Neural cell (in vitro differentiated cells): ENCODE data around the gene QPCTL. TPM values are rescaled to one million over a fixed set of nuclear protein-coding genes. Genes with fewer than 3 reads are reported as not detected.
A peak's percentile ranks its signal among the peaks of the same experiment; 100 is the strongest.

ENCODE experiments used
- H2AFZ ChIP-seq: fragments of 200-600, 300-800 bp; sonication (generic), shearing (Covaris generic); 2 replicates; pipeline ENCODE4 v1.6.0; 2014; ENCODE audit warnings: low read depth, mild to moderate bottlenecking, antibody characterized with exemption, low read length, moderate library complexity
- H3F3A ChIP-seq: fragments of 200-600 bp; shearing (Covaris generic); 2 replicates; pipeline ENCODE4 v1.6.1; 2016; ENCODE audit warnings: mild to moderate bottlenecking, moderate library complexity, mixed read lengths, antibody characterized with exemption, low read length; ENCODE audit not compliant: insufficient read depth, poor library complexity, severe bottlenecking
- H3K27ac ChIP-seq: fragments of 200-600, 300-800 bp; sonication (generic), shearing (Covaris generic); 2 replicates; pipeline ENCODE4 v1.5.1; 2014; ENCODE audit warnings: mild to moderate bottlenecking, low read length, moderate library complexity
- H3K27me3 ChIP-seq: fragments of 300-800, 200-600 bp; sonication (generic), shearing (Covaris generic); 2 replicates; pipeline ENCODE4 v1.6.0; 2014; ENCODE audit warnings: mild to moderate bottlenecking, low read depth, low read length, moderate library complexity; ENCODE audit not compliant: insufficient read depth
- H3K36me3 ChIP-seq: fragments of 300-800, 200-600 bp; sonication (generic), shearing (Covaris generic); 2 replicates; pipeline ENCODE4 v1.5.1; 2014; ENCODE audit warnings: mild to moderate bottlenecking, antibody characterized with exemption, low read length, moderate library complexity; ENCODE audit not compliant: insufficient read depth
- H3K4me2 ChIP-seq: fragments of 300-800, 200-600 bp; sonication (generic), shearing (Covaris generic); 2 replicates; pipeline ENCODE4 v1.6.0; 2014; ENCODE audit warnings: mild to moderate bottlenecking, low read length
- H3K4me3 ChIP-seq: fragments of 300-800, 200-600 bp; sonication (generic), shearing (Covaris generic); 2 replicates; pipeline ENCODE4 v1.5.1; 2014; ENCODE audit warnings: mild to moderate bottlenecking, low read length, moderate library complexity
- H3K79me2 ChIP-seq: fragments of 200-600 bp; shearing (Covaris generic); replicated peaks from 2 replicates; pipeline ENCODE4 v1.6.0; 2014; ENCODE audit warnings: mild to moderate bottlenecking, low read length, moderate library complexity; ENCODE audit not compliant: insufficient read depth
- H3K9ac ChIP-seq: fragments of 300-800, 200-600 bp; sonication (generic), shearing (Covaris generic); 2 replicates; pipeline ENCODE4 v1.6.1; 2016; ENCODE audit warnings: mild to moderate bottlenecking, low read length, mixed read lengths
- H3K9me2 ChIP-seq: fragments of 200-600 bp; shearing (Covaris generic); 2 replicates; pipeline ENCODE4 v1.6.1; 2016; ENCODE audit warnings: mild to moderate bottlenecking, low read length, mixed read lengths; ENCODE audit not compliant: insufficient read depth
- H3K9me3 ChIP-seq: fragments of 200-600, 300-800 bp; sonication (generic), shearing (Covaris generic); 2 replicates; pipeline ENCODE4 v1.6.1; 2016; ENCODE audit warnings: mild to moderate bottlenecking, mixed run types, low read length, moderate library complexity, mixed read lengths
- H4K20me1 ChIP-seq: fragments of 200-600 bp; shearing (Covaris generic); 2 replicates; pipeline ENCODE4 v1.6.1; 2016; ENCODE audit warnings: mild to moderate bottlenecking, mixed run types; ENCODE audit not compliant: insufficient read depth
- EP300 ChIP-seq: fragments of 450-650 bp; conservative IDR thresholded peaks from 2 replicates; pipeline ENCODE4 v1.6.1; 2014; ENCODE audit warnings: antibody characterized with exemption, mild to moderate bottlenecking, moderate library complexity; ENCODE audit not compliant: poor library complexity, severe bottlenecking
- EZH2 ChIP-seq: fragments of 200-600, 300-800 bp; shearing (Covaris generic), sonication (generic); IDR thresholded peaks from 2 replicates; pipeline ENCODE4 v1.6.1; 2014; ENCODE audit warnings: antibody characterized with exemption, low read length, borderline replicate concordance, mild to moderate bottlenecking; ENCODE audit not compliant: insufficient read depth, poor library complexity, severe bottlenecking
- MXI1 ChIP-seq: fragments of 450-650 bp; conservative IDR thresholded peaks from 2 replicates; pipeline ENCODE4 v1.6.1; 2014; ENCODE audit warnings: antibody characterized with exemption, mild to moderate bottlenecking; ENCODE audit not compliant: poor library complexity, severe bottlenecking
- POLR2AphosphoS5 ChIP-seq: IDR thresholded peaks from 2 replicates; pipeline ENCODE4 v1.6.1; 2012
- RAD21 ChIP-seq: fragments of 450-650 bp; conservative IDR thresholded peaks from 2 replicates; pipeline ENCODE4 v1.6.1; 2014; ENCODE audit warnings: antibody characterized with exemption, mild to moderate bottlenecking, moderate library complexity
- SMC3 ChIP-seq: fragments of 450-650 bp; conservative IDR thresholded peaks from 2 replicates; pipeline ENCODE4 v1.6.1; 2014; ENCODE audit warnings: antibody characterized with exemption, mild to moderate bottlenecking, moderate library complexity; ENCODE audit not compliant: poor library complexity
- TAF1 ChIP-seq: IDR thresholded peaks from 2 replicates; pipeline ENCODE4 v1.6.1; 2012; ENCODE audit warnings: low read depth
- polyA plus RNA-seq: library from polyadenylated mRNA; depleted of rRNA; stranded (reverse); fragments of >200 nt; gene quantifications from 2 replicates; pipeline ENCODE4 v1.2.3, GENCODE V29; 2014
- TF ChIP-seq, protein P1 (sequence below): fragments of 450-650 bp; IDR thresholded peaks from 2 replicates; pipeline ENCODE4 v1.5.1; 2014; ENCODE audit warnings: antibody characterized with exemption, mild to moderate bottlenecking, moderate library complexity; ENCODE audit not compliant: poor library complexity, severe bottlenecking
- TF ChIP-seq, protein P2 (sequence below): IDR thresholded peaks from 2 replicates; pipeline ENCODE4 v1.6.1; 2012; ENCODE audit warnings: borderline replicate concordance

QPCTL gene
- polyA plus RNA-seq, 1 donor from 2014 or later = 6.8 TPM

GRCh38 chr19:45677351-45678230 lies 14.9 kb upstream of the QPCTL start:
- Histone ChIP-seq H3K4me3 (no peak overlapping the region), H3K4me2 (no peak overlapping the region), H3K27ac (no peak overlapping the region), H3K79me2 (no peaks in the 10 kb centered on the region), H2AFZ (no peak overlapping the region), H3F3A (no peaks in the 10 kb centered on the region), H3K27me3 (peaks cover 33% of the 10 kb centered on the region), H4K20me1 (no peaks in the 10 kb centered on the region), H3K9me3 (no peaks in the 10 kb centered on the region), H3K9me2 (no peaks in the 10 kb centered on the region), H3K36me3 (no peaks in the 10 kb centered on the region), H3K9ac (no peak overlapping the region)
- no peak for TF ChIP-seq EP300

GRCh38 chr19:45681391-45682015 lies 11.0 kb upstream of the QPCTL start:
- no peaks in the 10 kb centered on the region for H3K79me2 ChIP-seq
- peaks cover 25% of the 10 kb centered on the region for H3K27me3 ChIP-seq
- H3K36me3 ChIP-seq = no peaks in the 10 kb centered on the region
- H3K4me3 ChIP-seq = peak overlapping the region; percentile 34
- no peaks in the 10 kb centered on the region for H3K9me3 ChIP-seq
- H3F3A ChIP-seq = no peaks in the 10 kb centered on the region
- TF ChIP-seq, protein P1, sequence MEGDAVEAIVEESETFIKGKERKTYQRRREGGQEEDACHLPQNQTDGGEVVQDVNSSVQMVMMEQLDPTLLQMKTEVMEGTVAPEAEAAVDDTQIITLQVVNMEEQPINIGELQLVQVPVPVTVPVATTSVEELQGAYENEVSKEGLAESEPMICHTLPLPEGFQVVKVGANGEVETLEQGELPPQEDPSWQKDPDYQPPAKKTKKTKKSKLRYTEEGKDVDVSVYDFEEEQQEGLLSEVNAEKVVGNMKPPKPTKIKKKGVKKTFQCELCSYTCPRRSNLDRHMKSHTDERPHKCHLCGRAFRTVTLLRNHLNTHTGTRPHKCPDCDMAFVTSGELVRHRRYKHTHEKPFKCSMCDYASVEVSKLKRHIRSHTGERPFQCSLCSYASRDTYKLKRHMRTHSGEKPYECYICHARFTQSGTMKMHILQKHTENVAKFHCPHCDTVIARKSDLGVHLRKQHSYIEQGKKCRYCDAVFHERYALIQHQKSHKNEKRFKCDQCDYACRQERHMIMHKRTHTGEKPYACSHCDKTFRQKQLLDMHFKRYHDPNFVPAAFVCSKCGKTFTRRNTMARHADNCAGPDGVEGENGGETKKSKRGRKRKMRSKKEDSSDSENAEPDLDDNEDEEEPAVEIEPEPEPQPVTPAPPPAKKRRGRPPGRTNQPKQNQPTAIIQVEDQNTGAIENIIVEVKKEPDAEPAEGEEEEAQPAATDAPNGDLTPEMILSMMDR = peak; percentile 86
- TF ChIP-seq MXI1 (no peak), SMC3 (peak; percentile 83), EP300 (no peak), POLR2AphosphoS5 (no peak), TAF1 (no peak), RAD21 (peak; percentile 70), EZH2 (no peak)
- TF ChIP-seq, protein P2, sequence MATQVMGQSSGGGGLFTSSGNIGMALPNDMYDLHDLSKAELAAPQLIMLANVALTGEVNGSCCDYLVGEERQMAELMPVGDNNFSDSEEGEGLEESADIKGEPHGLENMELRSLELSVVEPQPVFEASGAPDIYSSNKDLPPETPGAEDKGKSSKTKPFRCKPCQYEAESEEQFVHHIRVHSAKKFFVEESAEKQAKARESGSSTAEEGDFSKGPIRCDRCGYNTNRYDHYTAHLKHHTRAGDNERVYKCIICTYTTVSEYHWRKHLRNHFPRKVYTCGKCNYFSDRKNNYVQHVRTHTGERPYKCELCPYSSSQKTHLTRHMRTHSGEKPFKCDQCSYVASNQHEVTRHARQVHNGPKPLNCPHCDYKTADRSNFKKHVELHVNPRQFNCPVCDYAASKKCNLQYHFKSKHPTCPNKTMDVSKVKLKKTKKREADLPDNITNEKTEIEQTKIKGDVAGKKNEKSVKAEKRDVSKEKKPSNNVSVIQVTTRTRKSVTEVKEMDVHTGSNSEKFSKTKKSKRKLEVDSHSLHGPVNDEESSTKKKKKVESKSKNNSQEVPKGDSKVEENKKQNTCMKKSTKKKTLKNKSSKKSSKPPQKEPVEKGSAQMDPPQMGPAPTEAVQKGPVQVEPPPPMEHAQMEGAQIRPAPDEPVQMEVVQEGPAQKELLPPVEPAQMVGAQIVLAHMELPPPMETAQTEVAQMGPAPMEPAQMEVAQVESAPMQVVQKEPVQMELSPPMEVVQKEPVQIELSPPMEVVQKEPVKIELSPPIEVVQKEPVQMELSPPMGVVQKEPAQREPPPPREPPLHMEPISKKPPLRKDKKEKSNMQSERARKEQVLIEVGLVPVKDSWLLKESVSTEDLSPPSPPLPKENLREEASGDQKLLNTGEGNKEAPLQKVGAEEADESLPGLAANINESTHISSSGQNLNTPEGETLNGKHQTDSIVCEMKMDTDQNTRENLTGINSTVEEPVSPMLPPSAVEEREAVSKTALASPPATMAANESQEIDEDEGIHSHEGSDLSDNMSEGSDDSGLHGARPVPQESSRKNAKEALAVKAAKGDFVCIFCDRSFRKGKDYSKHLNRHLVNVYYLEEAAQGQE = no peak
- no peaks in the 10 kb centered on the region for H3K9me2 ChIP-seq
- H3K4me2 ChIP-seq = no peak overlapping the region
- H4K20me1 ChIP-seq = no peaks in the 10 kb centered on the region
- no peak overlapping the region for H3K27ac ChIP-seq
- H3K9ac ChIP-seq = no peak overlapping the region
- H2AFZ ChIP-seq = no peak overlapping the region
